ENCODE measurements around the gene CMSS1.

Gene CMSS1

GRCh38 chr3:100230710-100231109 lies 413.0 kb downstream of the CMSS1 start:
- no peak for TF ChIP-seq CTCF (IDR thresholded peaks at IDR 0.05; ENCODE audit: insufficient read depth, low read depth, low read length, missing control alignments)
- no peak overlapping the region for H3K4me3 ChIP-seq (ENCODE audit: low read depth, low read length)
- DNase-seq (ENCODE audit: low read depth) = no peak

Measured in GM12865 (cell line).